GM12878 (cell line): ENCODE measurements around the gene SPTLC2. TPM values are rescaled to one million over a fixed set of nuclear protein-coding genes. Genes with fewer than 3 reads are reported as not detected.
"Not testable (repeated sequence)": the region's sequence is repeated elsewhere in the genome, so short reads cannot be mapped to it uniquely, and the experiment has no call there.

ENCODE experiments used
- ATAC-seq: fragments of 200-7000 bp; cut with Tn5 transposase; 3 replicates; pipeline ENCODE4 v1.9.1; 2020; ENCODE audit warnings: mild to moderate bottlenecking, moderate library complexity
- BruUV-seq: library from RNA; stranded (reverse); fragments of 400-500 nt; replicated peaks from 2 replicates; lab custom pipeline; 2021; lab: Mats Ljungman, UMichigan
- CTCF ChIA-PET: fragments of 300-600 bp; sonication (Branson Sonifier 250); formaldehyde crosslinking; extraction: SDS; loops from one replicate; lab custom pipeline; 2021; ENCODE audit warnings: inconsistent platforms; lab: Yijun Ruan, JAX
- POLR2A ChIA-PET: fragments of 350-600 bp; formaldehyde crosslinking; extraction: SDS; loops from one replicate; lab custom pipeline; 2021; ENCODE audit warnings: inconsistent platforms; lab: Charles Lee
- RAD21 ChIA-PET: fragments of 300-600 bp; sonication (Branson Sonifier 250); formaldehyde crosslinking; loops from one replicate; lab custom pipeline; 2023; ENCODE audit warnings: antibody characterized with exemption; ENCODE audit not compliant: unreplicated experiment; lab: Charles Lee
- SMC1A ChIA-PET: fragments of 300-600 bp; sonication (Branson Sonifier 250); formaldehyde crosslinking; loops from one replicate; lab custom pipeline; 2023; ENCODE audit not compliant: unreplicated experiment, uncharacterized antibody; lab: Charles Lee
- DNase-seq: peaks from one replicate; pipeline ENCODE4 v3.0.0-alpha.2; 2011; ENCODE audit warnings: low read depth, low spot score
- FAIRE-seq: peaks from 3 replicates; lab custom pipeline; 2011; peaks lifted over from hg19 to GRCh38; lab: Jason Lieb, UNC
- H2AFZ ChIP-seq: 2 replicates; pipeline ENCODE4 v1.6.0; 2011; ENCODE audit warnings: low read depth, low read length, control low read depth; ENCODE audit not compliant: control insufficient read depth
- H3K27ac ChIP-seq: 2 replicates; pipeline ENCODE4 v1.5.1; 2011; ENCODE audit warnings: control low read depth; ENCODE audit not compliant: control insufficient read depth, insufficient read depth
- H3K27me3 ChIP-seq, 2 experiments: replicated peaks in 1 of 2; 2 replicates each; pipeline versions ENCODE4 v1.6.0 to v1.6.1; 2011; ENCODE audit warnings: low read length in 1 of 2; ENCODE audit not compliant: control insufficient read depth in 2 of 2, insufficient read depth in 2 of 2
- H3K36me3 ChIP-seq, 2 experiments: 2 replicates each; pipeline ENCODE4 v1.5.1; 2011; ENCODE audit warnings: low read length in 1 of 2; ENCODE audit not compliant: control insufficient read depth in 2 of 2, insufficient read depth in 2 of 2
- H3K4me1 ChIP-seq: 2 replicates; pipeline ENCODE4 v1.6.1; 2011; ENCODE audit warnings: mild to moderate bottlenecking, low read length, moderate library complexity, mixed read lengths; ENCODE audit not compliant: control insufficient read depth, insufficient read depth
- H3K4me2 ChIP-seq: 2 replicates; pipeline ENCODE4 v1.6.0; 2011; ENCODE audit warnings: control low read depth; ENCODE audit not compliant: control insufficient read depth, insufficient read depth
- H3K4me3 ChIP-seq: fragments of 200-600 bp; sonication (generic); 2 replicates; pipeline ENCODE4 v1.5.1; 2016
- H3K79me2 ChIP-seq: 2 replicates; pipeline ENCODE4 v1.6.0; 2011; ENCODE audit warnings: low read length; ENCODE audit not compliant: control insufficient read depth, insufficient read depth
- H3K9ac ChIP-seq: 2 replicates; pipeline ENCODE4 v1.8.0; 2011; ENCODE audit warnings: low read length, control low read depth, mixed read lengths; ENCODE audit not compliant: control insufficient read depth, insufficient read depth
- H3K9me3 ChIP-seq: replicated peaks from 3 replicates; pipeline ENCODE4 v1.5.1; 2011; ENCODE audit warnings: mild to moderate bottlenecking, low read length; ENCODE audit not compliant: control insufficient read depth, insufficient read depth
- H4K20me1 ChIP-seq: 2 replicates; pipeline ENCODE4 v1.6.0; 2011; ENCODE audit not compliant: control insufficient read depth, insufficient read depth
- CHD2 ChIP-seq: IDR thresholded peaks from 2 replicates; pipeline ENCODE4 v1.6.1; 2011; ENCODE audit warnings: low read depth, low read length, improper control_type of control experiment, borderline replicate concordance
- ESRRA ChIP-seq: IDR thresholded peaks from 2 replicates; pipeline ENCODE4 v1.6.1; 2012; ENCODE audit warnings: mild to moderate bottlenecking, low read length, improper control_type of control experiment
- KDM1A ChIP-seq: fragments of 200-600 bp; sonication (generic); IDR thresholded peaks from 2 replicates; pipeline ENCODE4 v1.6.1; 2016; ENCODE audit warnings: borderline replicate concordance
- MTA2 ChIP-seq: fragments of 450-650 bp; IDR thresholded peaks from 2 replicates; pipeline ENCODE4 v1.6.1; 2016; ENCODE audit warnings: low read depth, mild to moderate bottlenecking, moderate library complexity
- MTA3 ChIP-seq: IDR thresholded peaks from 2 replicates; pipeline ENCODE4 v1.6.1; 2012; ENCODE audit warnings: low read length, inconsistent platforms, borderline replicate concordance
- NFIC ChIP-seq: IDR thresholded peaks from 2 replicates; pipeline ENCODE4 v1.6.1; 2012; ENCODE audit warnings: low read depth, mild to moderate bottlenecking, inconsistent platforms, low read length, moderate library complexity
- POU2F2 ChIP-seq: IDR thresholded peaks from 3 replicates; pipeline ENCODE4 v1.6.1; 2011; ENCODE audit warnings: low read depth, mild to moderate bottlenecking, low read length, borderline replicate concordance
- SIX5 ChIP-seq: IDR thresholded peaks from 2 replicates; pipeline ENCODE4 v1.6.1; 2011; ENCODE audit warnings: mild to moderate bottlenecking, low read depth, low read length, moderate library complexity; ENCODE audit not compliant: severe bottlenecking
- USF1 ChIP-seq: IDR thresholded peaks from 2 replicates; pipeline ENCODE4 v1.6.1; 2011; ENCODE audit warnings: borderline replicate concordance, low read depth, mild to moderate bottlenecking, moderate library complexity, mixed read lengths, low read length; ENCODE audit not compliant: insufficient read depth; ENCODE audit errors: extremely low read length
- WGBS: methylation state at CpG from one replicate; pipeline ENCODE4 v1.1.6; 2016; ENCODE audit warnings: low lambda C conversion rate; ENCODE audit not compliant: insufficient replicate concordance, insufficient coverage; ENCODE audit errors: missing lambda C conversion rate; 5-methylcytosine and 5-hydroxymethylcytosine counted together
- in situ Hi-C: fragments of 300-500 bp; cut with MboI; formaldehyde crosslinking; loops from 9 replicates; pipeline ENCODE4 v1.14.3; 2018; ENCODE audit warnings: mixed read lengths
- intact Hi-C: fragments of 100-400 bp; cut with micrococcal nuclease; formaldehyde crosslinking; loops from one replicate; pipeline ENCODE4 v1.14.2; 2022; ENCODE audit not compliant: unreplicated experiment
- polyA plus RNA-seq, 11 experiments: library from polyadenylated mRNA; depleted of rRNA in 4 of 11; unstranded in 6 of 11; stranded (reverse) in 5 of 11; fragments of >200 nt; fragmentation: Nextera tagmentation in 4 of 11; fragmentation: Illumina TruSeq in 1 of 11; extraction: Ambion mirVana in 4 of 11; extraction: Trizol in 1 of 11; gene quantifications; 1 replicate in 1 of 11; 2 replicates in 10 of 11; pipeline versions ENCODE4 v1.2.1 to v1.2.3, GENCODE V29; 2011 to 2016; ENCODE audit warnings: inconsistent platforms in 2 of 11, missing spikeins in 2 of 11, low read depth in 1 of 11
- total RNA-seq, 4 experiments: library from RNA; depleted of rRNA in 3 of 4; stranded (reverse); fragments of >200 nt in 3 of 4; fragmentation: Illumina TruSeq in 1 of 4; extraction: Trizol in 1 of 4; gene quantifications; 2 replicates each; pipeline versions ENCODE4 v1.2.1 to v1.2.3, GENCODE V29; 2013 to 2021
- TF ChIP-seq, protein P1 (sequence below): fragments of 450-650 bp; conservative IDR thresholded peaks from 2 replicates; pipeline ENCODE4 v1.6.1; 2017; ENCODE audit warnings: mild to moderate bottlenecking, moderate library complexity

Gene SPTLC2
- total and polyA plus RNA-seq, 10 of the 15 experiments (the other 5 are each of a cell fraction or from before 2014, with no cell fraction given) = 6.9 to 35.1 (median 19.7) TPM

- Histone ChIP-seq H4K20me1 (no peaks in the 10 kb centered on the region), H2AFZ (no peak overlapping the region), H3K27ac (no peak overlapping the region), H3K4me2 (no peak overlapping the region), H3K4me1 (no peaks in the 10 kb centered on the region), H3K36me3 (no peaks in the 10 kb centered on the region), H3K27me3 (no peaks in the 10 kb centered on the region), H3K9ac (no peak overlapping the region), H3K9me3 (no peaks in the 10 kb centered on the region), H3K79me2 (no peaks in the 10 kb centered on the region), H3K4me3 (no peak overlapping the region)
- ATAC-seq (no peak), DNase-seq (no peak), FAIRE-seq (no peak)
- SMC1A ChIA-PET = interaction anchor here (0.7 kb wide), 1 partner anchor 8 kb away, joined by 3 read pairs; no protein-coding TSS in a partner anchor
- CTCF ChIA-PET = interaction anchor here (0.6 to 0.9 kb wide), 2 partner anchors 113 to 145 kb away, joined by 3 read pairs; no protein-coding TSS in a partner anchor
- in situ Hi-C loops (loop anchor here (25.0 kb wide), 1 partner anchor 924 kb away; no protein-coding TSS in a partner anchor), intact Hi-C loops (no loop called here)
- WGBS = 46% methylated on average over 6 of the region's 6 CpGs
- BruUV-seq = no TSS peak
- TF ChIP-seq MTA2 (no peak), POU2F2 (no peak), USF1 (no peak), CHD2 (no peak), MTA3 (no peak), ESRRA (no peak), SIX5 (no peak), NFIC (no peak), KDM1A (no peak)
- TF ChIP-seq, protein P1, sequence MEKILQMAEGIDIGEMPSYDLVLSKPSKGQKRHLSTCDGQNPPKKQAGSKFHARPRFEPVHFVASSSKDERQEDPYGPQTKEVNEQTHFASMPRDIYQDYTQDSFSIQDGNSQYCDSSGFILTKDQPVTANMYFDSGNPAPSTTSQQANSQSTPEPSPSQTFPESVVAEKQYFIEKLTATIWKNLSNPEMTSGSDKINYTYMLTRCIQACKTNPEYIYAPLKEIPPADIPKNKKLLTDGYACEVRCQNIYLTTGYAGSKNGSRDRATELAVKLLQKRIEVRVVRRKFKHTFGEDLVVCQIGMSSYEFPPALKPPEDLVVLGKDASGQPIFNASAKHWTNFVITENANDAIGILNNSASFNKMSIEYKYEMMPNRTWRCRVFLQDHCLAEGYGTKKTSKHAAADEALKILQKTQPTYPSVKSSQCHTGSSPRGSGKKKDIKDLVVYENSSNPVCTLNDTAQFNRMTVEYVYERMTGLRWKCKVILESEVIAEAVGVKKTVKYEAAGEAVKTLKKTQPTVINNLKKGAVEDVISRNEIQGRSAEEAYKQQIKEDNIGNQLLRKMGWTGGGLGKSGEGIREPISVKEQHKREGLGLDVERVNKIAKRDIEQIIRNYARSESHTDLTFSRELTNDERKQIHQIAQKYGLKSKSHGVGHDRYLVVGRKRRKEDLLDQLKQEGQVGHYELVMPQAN = no peak
- RAD21 ChIA-PET = no interaction called here
- POLR2A ChIA-PET = no interaction called here
Measured at GRCh38 chr14:77663293-77663692, 46.9 kb upstream of the SPTLC2 start.

DNA sequence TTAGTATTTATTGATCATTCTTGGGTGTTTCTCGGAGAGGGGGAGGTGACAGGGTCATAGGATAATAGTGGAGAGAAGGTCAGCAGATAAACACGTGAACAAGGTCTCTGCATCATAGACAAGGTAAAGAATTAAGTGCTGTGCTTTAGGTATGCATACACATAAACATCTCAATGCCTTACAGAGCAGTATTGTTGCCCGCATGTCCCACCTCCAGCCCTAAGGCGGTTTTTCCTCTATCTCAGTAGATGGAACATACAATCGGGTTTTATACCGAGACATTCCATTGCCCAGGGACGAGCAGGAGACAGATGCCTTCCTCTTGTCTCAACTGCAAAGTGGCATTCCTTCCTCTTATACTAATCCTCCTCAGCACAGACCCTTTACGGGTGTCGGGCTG lies 45.1 kb upstream of the SPTLC2 start:
- H3K4me1 ChIP-seq, ATAC-seq, H3K9ac ChIP-seq, H3K27me3 ChIP-seq, H3K9me3 ChIP-seq, H3K4me2 ChIP-seq, DNase-seq, H3K79me2 ChIP-seq, H3K27ac ChIP-seq, FAIRE-seq, H3K4me3 ChIP-seq, CTCF ChIA-PET, intact Hi-C loops, H3K36me3 ChIP-seq, RAD21 ChIA-PET, H2AFZ ChIP-seq, BruUV-seq, POLR2A ChIA-PET, H4K20me1 ChIP-seq, SMC1A ChIA-PET: not testable (repeated sequence)
- WGBS = 78% methylated on average over 7 of the region's 9 CpGs
- in situ Hi-C loops = loop anchor here (25.0 kb wide), 1 partner anchor 926 kb away; no protein-coding TSS in a partner anchor
